ENCODE measurements around the gene MCFD2. TPM values are rescaled to one million over a fixed set of nuclear protein-coding genes. Genes with fewer than 3 reads are reported as not detected.

MCFD2 gene
- total and polyA plus RNA-seq, 10 donors, result 10.3 to 112 (median 65.5) TPM

DNA sequence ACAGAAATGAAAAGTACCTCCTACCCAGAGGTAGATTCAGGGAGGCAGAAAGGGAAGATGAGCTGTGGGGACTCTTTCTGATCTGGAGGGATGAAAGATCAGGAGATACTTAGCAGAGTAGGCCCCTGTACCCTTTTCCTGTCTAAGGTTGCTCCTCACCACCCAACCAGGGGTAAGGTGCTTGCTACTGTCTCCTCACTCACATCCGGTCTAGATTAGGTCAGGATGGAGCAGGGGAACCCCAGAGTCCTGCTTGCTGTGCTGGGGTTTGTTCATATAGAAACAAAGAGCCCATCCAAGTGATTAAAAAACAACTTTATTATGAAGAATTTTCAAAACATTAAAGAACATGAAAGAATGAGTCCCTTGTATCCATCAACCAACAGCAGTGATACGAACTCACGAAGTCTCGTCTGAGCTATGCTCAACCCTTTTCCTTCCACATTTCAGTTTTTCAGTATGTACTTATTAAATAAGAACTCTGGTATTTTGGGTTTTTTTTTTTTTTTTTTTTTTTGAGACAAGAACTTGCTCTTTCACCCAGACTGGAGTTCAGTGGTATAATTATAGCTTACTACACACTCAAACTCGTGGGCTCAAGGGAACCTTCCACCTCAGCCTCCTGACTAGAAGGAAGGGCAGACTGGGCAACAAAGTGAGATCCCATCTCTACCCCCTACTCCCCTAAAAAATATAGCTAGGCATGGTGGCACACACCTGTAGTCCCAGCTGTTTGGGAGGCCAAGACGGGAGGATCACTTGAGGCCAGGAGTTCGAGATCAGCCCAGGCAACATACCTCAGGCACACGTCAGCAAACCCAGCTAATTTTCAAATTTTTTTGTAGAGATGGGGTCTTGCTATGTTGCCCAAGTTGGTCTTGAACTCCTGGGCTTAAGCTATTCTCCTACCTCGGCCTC, 28.5 kb upstream of the MCFD2 start:
- peaks cover 0 to 33% (median 1%) of the 10 kb centered on the region in 6 donors for H3K36me3 ChIP-seq
- intact Hi-C loops (cut with DNase I; ENCODE audit: low total_unique reads), result no loop called here
- peak overlapping the region; percentile 28 to 96 (median 92) for H3K27ac ChIP-seq
- no peaks in the 10 kb centered on the region for H3K27me3 ChIP-seq (replicated peaks in 1 of 7)
- WGBS, 5 donors, result 62 to 71% (median 68%) methylated on average over 9 of the region's 9 CpGs
- H3K4me3 ChIP-seq, result peak overlapping the region in 4 of 8 donors; percentile 92 to 98 (median 97)
- TF ChIP-seq POLR2A (IDR thresholded peaks at IDR 0.05) (no peak), CTCF (IDR thresholded peaks at IDR 0.05 in 8 of 11, conservative IDR thresholded peaks at IDR 0.05 in 3 of 11) (no peak), POLR2AphosphoS5 (IDR thresholded peaks at IDR 0.05) (no peak)
- no peaks in the 10 kb centered on the region for H3K9me3 ChIP-seq
- H3K4me1 ChIP-seq, result peaks cover 26 to 91% (median 71%) of the 10 kb centered on the region in 6 donors
- no peak for DNase-seq

- H3K4me3 ChIP-seq, result peak overlapping the region; percentile 85 to 98 (median 95)
- peak overlapping the region; percentile 28 to 96 (median 92) for H3K27ac ChIP-seq
- peaks cover 26 to 84% (median 62%) of the 10 kb centered on the region in 6 donors for H3K4me1 ChIP-seq
- H3K27me3 ChIP-seq (replicated peaks in 1 of 7), result no peaks in the 10 kb centered on the region
- H3K36me3 ChIP-seq, result peaks cover 0 to 29% (median 1%) of the 10 kb centered on the region in 6 donors
- WGBS, 5 donors, result 58 to 69% (median 61%) methylated on average over 10 of the region's 10 CpGs
- no peaks in the 10 kb centered on the region for H3K9me3 ChIP-seq
- no peak for DNase-seq
- intact Hi-C loops (cut with DNase I; ENCODE audit: low total_unique reads), result no loop called here
- no peak for TF ChIP-seq POLR2AphosphoS5 (IDR thresholded peaks at IDR 0.05)
- TF ChIP-seq CTCF (IDR thresholded peaks at IDR 0.05 in 8 of 11, conservative IDR thresholded peaks at IDR 0.05 in 3 of 11), result no peak
- TF ChIP-seq POLR2A (IDR thresholded peaks at IDR 0.05), result no peak
Measured at GRCh38 chr2:46942891-46943626, 27.5 kb upstream of the MCFD2 start.

DNA sequence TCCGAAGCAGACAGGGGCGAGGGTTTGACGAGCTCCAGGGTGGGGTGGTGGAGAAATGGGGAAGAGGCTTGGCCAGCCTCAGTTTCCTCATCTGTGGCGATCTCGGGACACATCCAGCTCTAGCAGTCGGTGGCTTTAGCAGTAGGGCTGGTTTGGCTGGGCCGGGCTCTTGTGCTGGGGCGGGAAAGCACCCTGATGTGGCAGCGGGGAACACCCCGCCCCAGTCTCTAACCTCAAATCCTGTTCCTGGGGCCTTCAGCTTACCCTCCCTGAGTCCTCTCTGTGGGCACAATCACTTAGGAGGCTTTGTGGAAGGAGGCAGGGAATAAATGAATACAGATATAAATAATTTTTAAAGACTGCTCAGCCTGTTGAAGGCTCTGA, 26.5 kb upstream of the MCFD2 start:
- Histone ChIP-seq H3K4me1 (peaks cover 26 to 84% (median 64%) of the 10 kb centered on the region in 6 donors), H3K27ac (peak overlapping the region; percentile 85 to 96 (median 92)), H3K9me3 (no peaks in the 10 kb centered on the region), H3K36me3 (peaks cover 0 to 25% (median 1%) of the 10 kb centered on the region in 6 donors), H3K27me3 (replicated peaks in 1 of 7) (no peaks in the 10 kb centered on the region), H3K4me3 (peak overlapping the region; percentile 85 to 98 (median 95))
- TF ChIP-seq POLR2A (IDR thresholded peaks at IDR 0.05), result peak in 1 of 3 donors; percentile 30
- TF ChIP-seq POLR2AphosphoS5 (IDR thresholded peaks at IDR 0.05), result no peak
- WGBS, 5 donors, result 0 to 2% (median 1%) methylated on average over 8 to 10 of the region's 10 CpGs
- intact Hi-C loops (cut with DNase I; ENCODE audit: low total_unique reads), result no loop called here
- peak; percentile 93 for DNase-seq

DNA sequence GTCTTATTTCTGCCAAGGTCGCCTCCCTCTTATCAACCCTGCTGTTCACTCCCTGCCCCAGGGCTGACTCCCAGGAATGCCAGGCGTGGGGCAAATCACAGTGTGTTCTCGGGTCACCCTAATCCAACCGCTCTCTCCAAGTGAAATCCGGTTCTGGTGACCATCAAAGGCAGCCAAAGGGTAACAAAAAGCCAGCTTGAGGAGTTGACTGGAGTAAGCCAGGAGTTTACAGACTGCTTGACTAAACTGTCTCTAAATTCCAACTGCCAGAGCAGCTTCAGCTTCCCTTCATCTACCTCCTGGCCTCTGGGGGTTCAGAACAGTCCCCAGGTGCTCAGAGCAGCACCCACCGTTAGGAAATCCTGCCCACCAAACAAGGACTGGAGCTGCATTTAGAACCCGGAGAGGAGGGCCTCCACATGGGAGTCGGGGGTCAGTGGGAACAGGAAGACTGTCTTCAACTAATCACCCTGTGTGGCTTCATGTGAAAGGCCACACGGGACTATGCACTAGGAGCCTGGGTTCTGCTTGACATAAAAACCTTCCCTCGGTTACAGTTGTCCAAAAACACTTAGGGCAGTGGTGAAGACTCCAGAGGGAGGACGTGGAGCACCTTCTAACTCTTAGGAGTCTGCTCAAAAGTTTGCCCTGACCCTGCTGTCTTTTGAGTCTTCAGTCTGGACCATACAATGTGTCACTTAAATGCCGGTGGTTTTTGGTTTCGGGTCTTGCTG, 24.2 kb upstream of the MCFD2 start:
- no peak for DNase-seq
- Histone ChIP-seq H3K36me3 (peaks cover 0 to 2% (median 0%) of the 10 kb centered on the region in 6 donors), H3K4me1 (peaks cover 26 to 63% (median 48%) of the 10 kb centered on the region in 6 donors), H3K4me3 (peak overlapping the region in 6 of 8 donors; percentile 49 to 98 (median 94)), H3K9me3 (no peaks in the 10 kb centered on the region), H3K27ac (peak overlapping the region; percentile 57 to 96 (median 91)), H3K27me3 (replicated peaks in 1 of 7) (no peaks in the 10 kb centered on the region)
- 48 to 58% (median 52%) methylated on average over 9 to 13 of the region's 13 CpGs for WGBS, 5 donors
- intact Hi-C loops (cut with DNase I; ENCODE audit: low total_unique reads), result no loop called here
- TF ChIP-seq POLR2A (IDR thresholded peaks at IDR 0.05), result no peak
- TF ChIP-seq POLR2AphosphoS5 (IDR thresholded peaks at IDR 0.05), result no peak
- TF ChIP-seq CTCF (IDR thresholded peaks at IDR 0.05 in 8 of 11, conservative IDR thresholded peaks at IDR 0.05 in 3 of 11), result no peak
